ENCODE data around the gene PIP5K1B.

DNA sequence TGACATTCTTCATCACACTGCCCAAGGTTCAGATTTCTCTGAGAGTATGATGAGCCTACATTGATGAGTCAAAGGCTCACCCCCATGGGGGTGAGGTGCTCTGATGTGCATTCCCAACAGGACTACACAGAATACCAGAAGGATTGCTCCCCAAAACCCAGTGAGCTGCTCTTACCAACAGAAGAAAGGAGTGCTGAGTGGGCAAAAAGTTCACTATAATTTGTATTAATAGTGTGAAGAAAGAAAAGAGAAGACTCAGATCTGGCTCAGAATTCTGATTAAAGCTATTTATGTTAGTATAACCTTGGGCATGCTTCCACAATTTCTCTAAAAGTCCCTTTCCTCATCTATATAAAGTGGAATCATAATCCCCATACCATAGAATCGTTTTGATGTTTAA is 262.8 kb downstream of the PIP5K1B start:
- TF ChIP-seq, protein P1, sequence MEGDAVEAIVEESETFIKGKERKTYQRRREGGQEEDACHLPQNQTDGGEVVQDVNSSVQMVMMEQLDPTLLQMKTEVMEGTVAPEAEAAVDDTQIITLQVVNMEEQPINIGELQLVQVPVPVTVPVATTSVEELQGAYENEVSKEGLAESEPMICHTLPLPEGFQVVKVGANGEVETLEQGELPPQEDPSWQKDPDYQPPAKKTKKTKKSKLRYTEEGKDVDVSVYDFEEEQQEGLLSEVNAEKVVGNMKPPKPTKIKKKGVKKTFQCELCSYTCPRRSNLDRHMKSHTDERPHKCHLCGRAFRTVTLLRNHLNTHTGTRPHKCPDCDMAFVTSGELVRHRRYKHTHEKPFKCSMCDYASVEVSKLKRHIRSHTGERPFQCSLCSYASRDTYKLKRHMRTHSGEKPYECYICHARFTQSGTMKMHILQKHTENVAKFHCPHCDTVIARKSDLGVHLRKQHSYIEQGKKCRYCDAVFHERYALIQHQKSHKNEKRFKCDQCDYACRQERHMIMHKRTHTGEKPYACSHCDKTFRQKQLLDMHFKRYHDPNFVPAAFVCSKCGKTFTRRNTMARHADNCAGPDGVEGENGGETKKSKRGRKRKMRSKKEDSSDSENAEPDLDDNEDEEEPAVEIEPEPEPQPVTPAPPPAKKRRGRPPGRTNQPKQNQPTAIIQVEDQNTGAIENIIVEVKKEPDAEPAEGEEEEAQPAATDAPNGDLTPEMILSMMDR (IDR thresholded peaks at IDR 0.05), result no peak
- TF ChIP-seq POLR2A (IDR thresholded peaks at IDR 0.05), result no peak

Data from sigmoid colon (tissue), 3 donors.